Keratinocyte (primary cell): ENCODE results near the gene KCNIP3. TPM values are rescaled to one million over a fixed set of nuclear protein-coding genes. Genes with fewer than 3 reads are reported as not detected.

ENCODE experiments used
- DNase-seq: peaks from one replicate; pipeline ENCODE4 v3.0.0-alpha.2; 2011; ENCODE audit warnings: low read depth, missing footprints, low spot score
- FAIRE-seq: peaks from 2 replicates; lab custom pipeline; 2011; peaks lifted over from hg19 to GRCh38; lab: Jason Lieb, UNC
- H2AFZ ChIP-seq: 2 replicates; pipeline ENCODE4 v1.6.0; 2012; ENCODE audit warnings: low read length, control low read depth, inconsistent platforms; ENCODE audit not compliant: control insufficient read depth
- H3K27ac ChIP-seq: 2 replicates; pipeline ENCODE4 v1.5.1; 2011; ENCODE audit warnings: low read length; ENCODE audit not compliant: control insufficient read depth, insufficient read depth
- H3K27me3 ChIP-seq: 3 replicates; pipeline ENCODE4 v1.6.0; 2011; ENCODE audit warnings: low read length; ENCODE audit not compliant: control insufficient read depth, insufficient read depth; ENCODE audit errors: extremely low read depth
- H3K36me3 ChIP-seq, 2 experiments: 2 replicates in 1 of 2; 3 replicates in 1 of 2; pipeline ENCODE4 v1.5.1; 2011; ENCODE audit warnings: low read length in 2 of 2, mild to moderate bottlenecking in 1 of 2; ENCODE audit not compliant: control insufficient read depth in 2 of 2, insufficient read depth in 2 of 2; ENCODE audit errors: extremely low read depth in 1 of 2
- H3K4me1 ChIP-seq: 3 replicates; pipeline ENCODE4 v1.5.1; 2011; ENCODE audit warnings: low read length; ENCODE audit not compliant: control insufficient read depth, insufficient read depth; ENCODE audit errors: extremely low read depth
- H3K4me2 ChIP-seq: 3 replicates; pipeline ENCODE4 v1.6.0; 2011; ENCODE audit warnings: low read depth, low read length; ENCODE audit not compliant: control insufficient read depth, insufficient read depth; ENCODE audit errors: extremely low read depth
- H3K4me3 ChIP-seq, 3 experiments: fragments of 200-600 bp in 1 of 3; sonication (generic) in 1 of 3; 2 replicates in 2 of 3; 3 replicates in 1 of 3; pipeline ENCODE4 v1.5.1; 2011 to 2016; ENCODE audit warnings: low read length in 3 of 3, mild to moderate bottlenecking in 3 of 3, control low read depth in 2 of 3, inconsistent platforms in 1 of 3, low read depth in 1 of 3, mixed read lengths in 1 of 3, mixed run types in 1 of 3, moderate library complexity in 1 of 3; ENCODE audit not compliant: control insufficient read depth in 2 of 3, insufficient read depth in 2 of 3; ENCODE audit errors: extremely low read depth in 1 of 3
- H3K79me2 ChIP-seq: 2 replicates; pipeline ENCODE4 v1.6.0; 2012; ENCODE audit warnings: low read length; ENCODE audit not compliant: control insufficient read depth, insufficient read depth
- H3K9ac ChIP-seq: 3 replicates; pipeline ENCODE4 v1.6.0; 2011; ENCODE audit warnings: low read length; ENCODE audit not compliant: control insufficient read depth, insufficient read depth; ENCODE audit errors: extremely low read depth
- H3K9me1 ChIP-seq: 3 replicates; pipeline ENCODE4 v1.6.0; 2011; ENCODE audit warnings: low read length; ENCODE audit not compliant: control insufficient read depth, insufficient read depth; ENCODE audit errors: extremely low read depth
- H3K9me3 ChIP-seq: 2 replicates; pipeline ENCODE4 v1.5.1; 2012; ENCODE audit warnings: low read depth, low read length; ENCODE audit not compliant: control insufficient read depth
- H4K20me1 ChIP-seq: 3 replicates; pipeline ENCODE4 v1.6.0; 2011; ENCODE audit warnings: low read length; ENCODE audit not compliant: control insufficient read depth, insufficient read depth; ENCODE audit errors: extremely low read depth
- EZH2 ChIP-seq: IDR thresholded peaks from one replicate; pipeline ENCODE4 v1.6.1; 2012; ENCODE audit warnings: inconsistent platforms, mild to moderate bottlenecking, low read length, moderate library complexity
- dilution Hi-C: fragments of 300-500 bp; cut with MboI; formaldehyde crosslinking; loops from one replicate; pipeline ENCODE4 v1.7.0; 2020; ENCODE audit warnings: low sequenced_read_pairs; ENCODE audit not compliant: extremely low pct_ligation_motif_present
- polyA plus RNA-seq, 5 experiments: library from polyadenylated mRNA; depleted of rRNA in 3 of 5; stranded (reverse) in 3 of 5; stranded (forward) in 1 of 5; unstranded in 1 of 5; fragments of >200 nt; gene quantifications; 1 replicate in 1 of 5; 2 replicates in 3 of 5; 3 replicates in 1 of 5; pipeline versions ENCODE4 v1.2.1 to v1.2.3, GENCODE V29; 2011 to 2012; ENCODE audit warnings: missing spikeins in 2 of 5, low read depth in 1 of 5, low replicate concordance in 1 of 5
- TF ChIP-seq, protein P1 (sequence below), 3 experiments: IDR thresholded peaks in 1 of 3; conservative IDR thresholded peaks in 1 of 3; optimal IDR thresholded peaks in 1 of 3; 2 replicates in 2 of 3; 3 replicates in 1 of 3; pipeline versions ENCODE3 to v1.5.1; 2011; ENCODE audit warnings: low read length in 3 of 3, mild to moderate bottlenecking in 3 of 3, moderate library complexity in 2 of 3, control low read depth in 1 of 3, inconsistent platforms in 1 of 3; ENCODE audit not compliant: insufficient read depth in 2 of 3; ENCODE audit errors: extremely low read depth in 1 of 3

KCNIP3 gene
- polyA plus RNA-seq, 1 donor (not counting 4 experiments of a cell fraction or from before 2014, with no cell fraction given) = 0.66 TPM

DNA sequence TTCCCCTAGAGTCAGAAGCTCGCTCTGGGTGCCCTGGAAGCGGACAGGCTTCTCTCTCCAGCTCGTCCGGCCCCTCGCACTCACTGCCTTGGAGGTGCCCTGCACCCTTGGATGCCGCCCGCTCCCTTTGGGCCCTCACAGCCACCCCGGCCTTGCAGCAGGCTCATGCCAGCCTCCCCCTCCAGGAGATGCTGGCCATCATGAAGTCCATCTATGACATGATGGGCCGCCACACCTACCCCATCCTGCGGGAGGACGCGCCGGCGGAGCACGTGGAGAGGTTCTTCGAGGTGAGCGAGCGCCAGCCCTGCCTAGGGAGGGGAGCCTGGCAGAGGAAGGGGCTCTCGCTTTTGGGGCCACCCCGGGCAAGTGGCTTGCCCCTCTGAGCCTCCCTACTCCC, 85.0 kb downstream of the KCNIP3 start:
- no peaks in the 10 kb centered on the region for H3K27me3 ChIP-seq
- no peaks in the 10 kb centered on the region for H3K36me3 ChIP-seq
- H3K4me3 ChIP-seq = no peak overlapping the region
- no peak overlapping the region for H3K9ac ChIP-seq
- TF ChIP-seq, protein P1, sequence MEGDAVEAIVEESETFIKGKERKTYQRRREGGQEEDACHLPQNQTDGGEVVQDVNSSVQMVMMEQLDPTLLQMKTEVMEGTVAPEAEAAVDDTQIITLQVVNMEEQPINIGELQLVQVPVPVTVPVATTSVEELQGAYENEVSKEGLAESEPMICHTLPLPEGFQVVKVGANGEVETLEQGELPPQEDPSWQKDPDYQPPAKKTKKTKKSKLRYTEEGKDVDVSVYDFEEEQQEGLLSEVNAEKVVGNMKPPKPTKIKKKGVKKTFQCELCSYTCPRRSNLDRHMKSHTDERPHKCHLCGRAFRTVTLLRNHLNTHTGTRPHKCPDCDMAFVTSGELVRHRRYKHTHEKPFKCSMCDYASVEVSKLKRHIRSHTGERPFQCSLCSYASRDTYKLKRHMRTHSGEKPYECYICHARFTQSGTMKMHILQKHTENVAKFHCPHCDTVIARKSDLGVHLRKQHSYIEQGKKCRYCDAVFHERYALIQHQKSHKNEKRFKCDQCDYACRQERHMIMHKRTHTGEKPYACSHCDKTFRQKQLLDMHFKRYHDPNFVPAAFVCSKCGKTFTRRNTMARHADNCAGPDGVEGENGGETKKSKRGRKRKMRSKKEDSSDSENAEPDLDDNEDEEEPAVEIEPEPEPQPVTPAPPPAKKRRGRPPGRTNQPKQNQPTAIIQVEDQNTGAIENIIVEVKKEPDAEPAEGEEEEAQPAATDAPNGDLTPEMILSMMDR (optimal IDR thresholded peaks at IDR 0.05 in 1 of 3, IDR thresholded peaks at IDR 0.05 in 1 of 3, conservative IDR thresholded peaks at IDR 0.05 in 1 of 3; ENCODE audit: extremely low read depth in 1 of 3, insufficient read depth in 2 of 3, low read length in 3 of 3) = no peak
- TF ChIP-seq EZH2 = no peak
- no peaks in the 10 kb centered on the region for H3K79me2 ChIP-seq
- dilution Hi-C loops = no loop called here
- H4K20me1 ChIP-seq = no peaks in the 10 kb centered on the region
- H3K27ac ChIP-seq = no peak overlapping the region
- H2AFZ ChIP-seq = no peak overlapping the region
- FAIRE-seq = no peak
- H3K4me2 ChIP-seq = no peak overlapping the region
- H3K9me3 ChIP-seq = no peaks in the 10 kb centered on the region
- DNase-seq = no peak
- H3K4me1 ChIP-seq = peaks cover 3% of the 10 kb centered on the region
- no peaks in the 10 kb centered on the region for H3K9me1 ChIP-seq

DNA sequence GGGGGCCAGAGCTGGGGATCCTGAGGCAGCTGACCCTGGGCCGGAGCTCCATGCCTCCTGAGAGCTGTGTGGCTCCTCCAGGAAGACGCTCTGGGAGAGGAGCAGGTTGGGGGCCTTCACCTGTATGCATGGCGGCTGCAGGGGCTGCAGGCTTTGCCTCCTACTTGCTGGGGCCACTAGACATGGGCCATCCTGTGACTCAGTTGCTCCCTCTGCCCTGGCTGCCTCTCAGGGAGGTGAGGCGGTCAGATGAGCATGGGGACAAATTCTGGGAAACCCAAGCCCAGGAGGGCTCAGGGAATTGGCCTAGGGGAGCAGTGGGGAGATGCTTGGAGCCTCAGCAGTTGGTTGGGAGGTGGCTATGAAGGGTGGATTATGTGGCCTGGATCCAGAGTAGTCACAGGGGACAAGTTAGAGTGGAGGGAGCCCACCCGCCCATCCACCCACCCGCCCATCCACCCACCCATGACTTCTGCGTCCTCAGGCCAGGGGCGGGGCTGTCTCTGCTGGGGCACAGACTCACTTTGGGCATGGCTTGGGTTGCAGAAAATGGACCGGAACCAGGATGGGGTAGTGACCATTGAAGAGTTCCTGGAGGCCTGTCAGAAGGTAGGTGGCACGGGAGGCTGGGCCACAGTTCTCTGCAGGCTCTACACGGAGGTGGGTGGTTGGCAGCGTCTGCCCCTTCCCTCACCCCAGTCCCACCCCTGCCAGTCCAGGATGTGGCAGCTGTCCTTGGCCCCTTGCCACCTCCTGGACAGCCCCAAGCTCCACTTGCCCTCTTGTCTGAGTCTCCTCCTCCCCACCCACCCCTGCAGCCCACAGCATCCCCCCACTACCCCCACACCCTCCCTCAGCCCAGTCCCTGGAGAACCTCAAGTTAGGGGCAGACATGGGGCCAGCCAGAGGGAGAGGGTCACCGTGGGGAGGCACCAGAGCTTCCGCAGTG, 85.8 kb downstream of the KCNIP3 start:
- DNase-seq = no peak
- TF ChIP-seq, protein P1 (optimal IDR thresholded peaks at IDR 0.05 in 1 of 3, IDR thresholded peaks at IDR 0.05 in 1 of 3, conservative IDR thresholded peaks at IDR 0.05 in 1 of 3; ENCODE audit: extremely low read depth in 1 of 3, insufficient read depth in 2 of 3, low read length in 3 of 3) = no peak
- H3K9me1 ChIP-seq = no peaks in the 10 kb centered on the region
- FAIRE-seq = no peak
- no peaks in the 10 kb centered on the region for H3K36me3 ChIP-seq
- dilution Hi-C loops = no loop called here
- no peak overlapping the region for H2AFZ ChIP-seq
- no peak overlapping the region for H3K4me2 ChIP-seq
- H3K9me3 ChIP-seq = no peaks in the 10 kb centered on the region
- no peak overlapping the region for H3K4me3 ChIP-seq
- H3K9ac ChIP-seq = no peak overlapping the region
- no peaks in the 10 kb centered on the region for H4K20me1 ChIP-seq
- peaks cover 3% of the 10 kb centered on the region for H3K4me1 ChIP-seq
- H3K27ac ChIP-seq = no peak overlapping the region
- no peaks in the 10 kb centered on the region for H3K27me3 ChIP-seq
- H3K79me2 ChIP-seq = no peaks in the 10 kb centered on the region
